H1 (cell line): ENCODE results near the gene PIGZ. TPM values are rescaled to one million over a fixed set of nuclear protein-coding genes. Genes with fewer than 3 reads are reported as not detected.

ENCODE experiments used
- MAX ChIP-seq: IDR thresholded peaks from 2 replicates; pipeline ENCODE4 v1.6.1; 2012; ENCODE audit warnings: inconsistent platforms
- RAD21 ChIP-seq, 2 experiments: IDR thresholded peaks in 1 of 2; conservative IDR thresholded peaks in 1 of 2; 2 replicates each; pipeline ENCODE4 v1.6.1; 2011; ENCODE audit warnings: low read depth in 2 of 2, low read length in 2 of 2, improper control_type of control experiment in 1 of 2, inconsistent platforms in 1 of 2, mild to moderate bottlenecking in 1 of 2, moderate library complexity in 1 of 2
- polyA plus RNA-seq, 7 experiments: library from polyadenylated mRNA; depleted of rRNA in 3 of 7; stranded (reverse) in 5 of 7; unstranded in 2 of 7; fragments of >200 nt in 5 of 7; fragments of 200-250 nt in 2 of 7; gene quantifications; 1 replicate in 5 of 7; 2 replicates in 1 of 7; 4 replicates in 1 of 7; pipeline versions ENCODE4 v1.2.1 to v1.2.3, GENCODE V29; 2011 to 2013; ENCODE audit warnings: missing spikeins in 2 of 7, mixed read lengths in 2 of 7
- total RNA-seq: library from RNA; stranded (reverse); fragmentation: NEBNext Ultra II Directional; extraction: Animal tissue kit (Norgen Biotek cat#: 25700); gene quantifications from 2 replicates; pipeline ENCODE4 v1.2.1, GENCODE V29; 2021

The PIGZ gene
- total and polyA plus RNA-seq, 2 of the 8 experiments (the other 6 are each of a cell fraction or from before 2014, with no cell fraction given), result 0.32 TPM; not detected in 1

GRCh38 chr3:196936288-196936687, 32.3 kb downstream of the PIGZ start (continued):
- TF ChIP-seq RAD21 (IDR thresholded peaks at IDR 0.05 in 1 of 2, conservative IDR thresholded peaks at IDR 0.05 in 1 of 2; ENCODE audit: low read depth in 2 of 2, low read length in 2 of 2) (no peak), MAX (no peak)
- TF ChIP-seq, all 59 proteins: peak for 0
